ENCODE data around the gene PIGB.
A peak's percentile ranks its signal among the peaks of the same experiment; 100 is the strongest.
"Not testable (repeated sequence)": the region's sequence is repeated elsewhere in the genome, so short reads cannot be mapped to it uniquely, and the experiment has no call there.

PIGB gene

DNA sequence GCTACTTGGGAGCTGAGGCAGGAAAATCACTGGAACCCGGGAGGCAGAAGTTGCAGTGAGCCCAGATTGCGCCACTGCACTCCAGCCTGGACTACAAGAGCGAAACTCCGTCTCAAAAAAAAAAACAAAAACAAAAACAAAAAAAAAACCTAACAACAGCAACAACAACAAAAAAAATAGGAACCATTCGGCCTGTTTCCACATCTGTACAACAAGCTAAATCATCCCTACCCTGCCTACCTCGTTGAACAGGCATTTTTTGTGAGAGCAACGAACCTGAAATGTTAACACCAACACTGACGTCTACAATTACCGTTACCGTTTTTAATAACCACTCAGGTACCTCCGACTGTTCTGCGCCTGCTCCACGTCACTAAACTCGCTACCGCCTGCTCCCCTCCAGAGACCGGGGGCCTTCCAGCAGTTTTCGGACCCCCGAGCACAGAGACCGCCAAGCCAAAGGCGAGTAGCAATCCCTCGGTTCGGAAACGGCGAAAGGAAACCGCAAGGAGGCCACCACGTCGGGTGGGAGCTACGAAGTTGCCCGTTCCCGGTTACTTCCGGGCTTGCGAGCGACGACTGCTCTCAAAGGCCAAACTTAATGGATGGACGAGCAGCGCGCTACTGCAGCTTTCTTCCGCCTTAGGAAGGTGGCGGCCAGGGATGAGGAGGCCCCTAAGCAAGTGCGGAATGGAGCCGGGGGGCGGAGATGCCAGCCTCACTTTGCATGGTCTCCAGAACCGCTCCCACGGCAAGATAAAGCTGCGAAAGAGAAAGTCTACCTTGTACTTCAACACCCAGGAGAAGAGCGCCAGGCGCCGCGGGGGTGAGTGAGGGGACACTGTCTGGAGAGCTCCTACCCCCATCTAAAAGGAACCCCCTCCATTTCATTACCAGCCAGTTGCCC lies at the start of gene PIGB, which contains the start of gene PIGBOS1:
TSS of gene PIGB (plus strand) at position 635 of the 907 bp plus-strand sequence. CDS start at position 664, 29 bp downstream.
TSS of gene PIGBOS1 (minus strand) at position 536 of the 907 bp plus-strand sequence. CDS start 1,331 bp downstream, outside the sequence.
- H3K36me3 ChIP-seq (ENCODE audit: control insufficient read depth in 1 of 2, insufficient read depth in 2 of 2, low read length in 2 of 2) = no peaks in the 10 kb centered on the region
- H3K4me3 ChIP-seq (ENCODE audit: low read depth in 1 of 2, low read length in 2 of 2) = peak within 1 kb of the TSS; percentile 89 to 99
- H3K4me1 ChIP-seq (ENCODE audit: control insufficient read depth in 1 of 2, insufficient read depth in 2 of 2, low read length in 2 of 2) = peaks cover 0 to 20% of the 10 kb centered on the region in 2 donors
- H3K9me3 ChIP-seq (ENCODE audit: control insufficient read depth in 1 of 2, low read length in 2 of 2) = no peaks in the 10 kb centered on the region
- H3K27me3 ChIP-seq (ENCODE audit: low read depth, low read length) = no peaks in the 10 kb centered on the region
- peak within 1 kb of the TSS; percentile 98 for H3K27ac ChIP-seq (ENCODE audit: low read length)

GRCh38 chr15:55270291-55270690 lies 48.7 kb upstream of the PIGB start:
- Histone ChIP-seq H3K4me1 (ENCODE audit: control insufficient read depth in 1 of 2, insufficient read depth in 2 of 2, low read length in 2 of 2) (peaks cover 0 to 3% of the 10 kb centered on the region in 2 donors), H3K9me3 (ENCODE audit: control insufficient read depth in 1 of 2, low read length in 2 of 2) (no peaks in the 10 kb centered on the region), H3K36me3 (ENCODE audit: control insufficient read depth in 1 of 2, insufficient read depth in 2 of 2, low read length in 2 of 2) (no peaks in the 10 kb centered on the region), H3K4me3 (ENCODE audit: low read depth in 1 of 2, low read length in 2 of 2) (no peak overlapping the region), H3K27me3 (ENCODE audit: low read depth, low read length) (no peaks in the 10 kb centered on the region), H3K27ac (ENCODE audit: low read length) (no peak overlapping the region)

DNA sequence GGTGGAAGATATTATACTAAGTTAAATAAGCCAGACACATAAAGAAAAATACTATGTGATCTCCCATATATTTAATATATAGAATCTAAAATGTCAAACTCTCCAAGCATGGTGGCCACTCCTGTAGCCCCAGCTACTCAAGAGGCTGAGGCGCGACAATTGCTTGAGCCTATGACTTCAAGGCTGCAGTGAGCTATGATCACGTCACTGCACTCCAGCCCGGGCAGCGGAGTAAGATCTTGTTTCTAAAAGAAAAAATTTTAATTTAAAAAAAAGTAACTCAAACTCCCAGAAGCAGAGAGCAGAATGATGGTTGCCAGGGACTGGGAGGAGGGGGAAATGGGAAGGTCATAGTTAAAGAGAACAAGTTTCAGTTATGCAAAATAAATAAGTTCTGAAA lies 42.7 kb upstream of the PIGB start:
- no peak overlapping the region for H3K27ac ChIP-seq (ENCODE audit: low read length)
- no peak overlapping the region for H3K4me3 ChIP-seq (ENCODE audit: low read depth in 1 of 2, low read length in 2 of 2)
- H3K4me1 ChIP-seq (ENCODE audit: control insufficient read depth in 1 of 2, insufficient read depth in 2 of 2, low read length in 2 of 2) = peaks cover 0 to 7% of the 10 kb centered on the region in 2 donors
- H3K36me3 ChIP-seq (ENCODE audit: control insufficient read depth in 1 of 2, insufficient read depth in 2 of 2, low read length in 2 of 2) = no peaks in the 10 kb centered on the region
- no peaks in the 10 kb centered on the region for H3K27me3 ChIP-seq (ENCODE audit: low read depth, low read length)
- no peaks in the 10 kb centered on the region for H3K9me3 ChIP-seq (ENCODE audit: control insufficient read depth in 1 of 2, low read length in 2 of 2)

DNA sequence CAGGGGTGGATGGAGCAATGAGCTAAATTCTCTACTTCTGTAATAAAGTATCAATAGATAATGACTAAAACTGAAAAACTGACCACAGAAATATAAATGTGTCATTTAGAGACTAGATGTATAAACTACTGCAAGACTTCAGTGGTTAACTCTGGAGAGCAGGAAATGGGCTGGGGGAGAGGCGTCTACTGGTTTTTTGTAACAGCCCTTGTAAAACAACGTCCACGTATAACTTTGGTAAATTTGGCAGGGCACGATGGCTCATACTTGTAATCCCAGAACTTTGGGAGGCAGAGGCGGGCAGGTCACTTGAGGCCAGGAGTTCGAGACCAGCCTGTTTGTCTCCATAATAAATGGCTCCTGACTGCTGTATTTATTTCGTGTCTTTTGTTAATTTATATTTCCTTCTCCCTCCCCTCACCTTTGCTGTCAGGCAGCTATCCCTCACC lies 41.9 kb upstream of the PIGB start:
- Histone ChIP-seq H3K4me1 (ENCODE audit: control insufficient read depth in 1 of 2, insufficient read depth in 2 of 2, low read length in 2 of 2) (peaks cover 0 to 14% of the 10 kb centered on the region in 2 donors), H3K27me3 (ENCODE audit: low read depth, low read length) (no peaks in the 10 kb centered on the region), H3K4me3 (ENCODE audit: low read depth in 1 of 2, low read length in 2 of 2) (no peak overlapping the region), H3K27ac (ENCODE audit: low read length) (peak overlapping the region; percentile 13), H3K36me3 (ENCODE audit: control insufficient read depth in 1 of 2, insufficient read depth in 2 of 2, low read length in 2 of 2) (no peaks in the 10 kb centered on the region), H3K9me3 (ENCODE audit: control insufficient read depth in 1 of 2, low read length in 2 of 2) (no peaks in the 10 kb centered on the region)

DNA sequence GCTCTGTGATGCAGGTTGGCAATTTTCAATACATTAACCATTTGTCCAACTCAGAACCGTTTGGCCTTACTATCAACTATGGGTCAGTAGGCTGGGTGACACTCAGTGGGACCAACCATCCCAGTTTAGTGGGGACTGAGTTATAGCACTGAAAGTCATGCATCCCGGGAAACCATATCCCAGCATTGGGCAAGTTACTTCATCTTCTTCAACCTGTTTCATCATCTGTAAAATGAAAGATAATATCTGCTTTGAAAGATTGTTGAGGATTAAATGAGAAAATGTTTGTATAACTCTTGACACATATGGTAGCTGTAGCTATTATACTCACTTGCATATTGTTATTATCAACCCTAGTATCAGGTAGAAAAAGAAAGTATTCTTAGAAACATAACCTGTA lies 41.3 kb upstream of the PIGB start:
- H3K4me1 ChIP-seq (ENCODE audit: control insufficient read depth in 1 of 2, insufficient read depth in 2 of 2, low read length in 2 of 2) = peaks cover 0 to 14% of the 10 kb centered on the region in 2 donors
- no peaks in the 10 kb centered on the region for H3K36me3 ChIP-seq (ENCODE audit: control insufficient read depth in 1 of 2, insufficient read depth in 2 of 2, low read length in 2 of 2)
- no peaks in the 10 kb centered on the region for H3K27me3 ChIP-seq (ENCODE audit: low read depth, low read length)
- no peaks in the 10 kb centered on the region for H3K9me3 ChIP-seq (ENCODE audit: control insufficient read depth in 1 of 2, low read length in 2 of 2)
- H3K27ac ChIP-seq (ENCODE audit: low read length) = peak overlapping the region; percentile 13
- no peak overlapping the region for H3K4me3 ChIP-seq (ENCODE audit: low read depth in 1 of 2, low read length in 2 of 2)

- Histone ChIP-seq H3K4me3 (ENCODE audit: low read depth in 1 of 2, low read length in 2 of 2) (no peak overlapping the region), H3K27ac (ENCODE audit: low read length) (peak overlapping the region; percentile 5), H3K36me3 (ENCODE audit: control insufficient read depth in 1 of 2, insufficient read depth in 2 of 2, low read length in 2 of 2) (no peaks in the 10 kb centered on the region), H3K9me3 (ENCODE audit: control insufficient read depth in 1 of 2, low read length in 2 of 2) (no peaks in the 10 kb centered on the region), H3K4me1 (ENCODE audit: control insufficient read depth in 1 of 2, insufficient read depth in 2 of 2, low read length in 2 of 2) (peaks cover 0 to 14% of the 10 kb centered on the region in 2 donors), H3K27me3 (ENCODE audit: low read depth, low read length) (no peaks in the 10 kb centered on the region)
Observed at GRCh38 chr15:55279100-55279745, 39.8 kb upstream of the PIGB start.

GRCh38 chr15:55279746-55280351 lies 39.2 kb upstream of the PIGB start:
- H3K27ac ChIP-seq (ENCODE audit: low read length) = peak overlapping the region; percentile 5
- H3K4me3 ChIP-seq (ENCODE audit: low read depth in 1 of 2, low read length in 2 of 2) = no peak overlapping the region
- peaks cover 0 to 14% of the 10 kb centered on the region in 2 donors for H3K4me1 ChIP-seq (ENCODE audit: control insufficient read depth in 1 of 2, insufficient read depth in 2 of 2, low read length in 2 of 2)

DNA sequence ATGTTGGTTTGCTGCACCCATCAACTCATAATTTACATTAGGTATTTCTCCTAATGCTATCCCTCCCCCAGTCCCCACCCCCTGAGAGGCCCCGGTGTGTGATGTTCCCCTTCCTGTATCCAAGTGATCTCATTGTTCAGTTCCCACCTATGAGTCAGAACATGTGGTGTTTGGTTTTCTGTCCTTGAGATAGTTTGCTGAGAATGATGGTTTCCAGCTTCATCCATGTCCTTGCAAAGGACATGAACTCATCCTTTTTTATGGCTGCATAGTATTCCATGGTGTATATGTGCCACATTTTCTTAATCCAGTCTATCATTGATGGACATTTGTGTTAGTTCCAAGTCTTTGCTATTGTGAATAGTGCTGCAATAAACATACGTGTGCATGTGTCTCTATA lies 38.4 kb upstream of the PIGB start:
- H3K9me3 ChIP-seq (ENCODE audit: control insufficient read depth in 1 of 2, low read length in 2 of 2); H3K4me3 ChIP-seq (ENCODE audit: low read depth in 1 of 2, low read length in 2 of 2); H3K36me3 ChIP-seq (ENCODE audit: control insufficient read depth in 1 of 2, insufficient read depth in 2 of 2, low read length in 2 of 2); H3K27ac ChIP-seq (ENCODE audit: low read length); H3K27me3 ChIP-seq (ENCODE audit: low read depth, low read length): not testable (repeated sequence)
- H3K4me1 ChIP-seq (ENCODE audit: control insufficient read depth in 1 of 2, insufficient read depth in 2 of 2, low read length in 2 of 2) = peaks cover 0 to 14% of the 10 kb centered on the region in 2 donors

More at GRCh38 chr15:55279746-55280351, 39.2 kb upstream of the PIGB start:
- H3K9me3 ChIP-seq (ENCODE audit: control insufficient read depth in 1 of 2, low read length in 2 of 2) = no peaks in the 10 kb centered on the region
- H3K27me3 ChIP-seq (ENCODE audit: low read depth, low read length) = no peaks in the 10 kb centered on the region
- no peaks in the 10 kb centered on the region for H3K36me3 ChIP-seq (ENCODE audit: control insufficient read depth in 1 of 2, insufficient read depth in 2 of 2, low read length in 2 of 2)

DNA sequence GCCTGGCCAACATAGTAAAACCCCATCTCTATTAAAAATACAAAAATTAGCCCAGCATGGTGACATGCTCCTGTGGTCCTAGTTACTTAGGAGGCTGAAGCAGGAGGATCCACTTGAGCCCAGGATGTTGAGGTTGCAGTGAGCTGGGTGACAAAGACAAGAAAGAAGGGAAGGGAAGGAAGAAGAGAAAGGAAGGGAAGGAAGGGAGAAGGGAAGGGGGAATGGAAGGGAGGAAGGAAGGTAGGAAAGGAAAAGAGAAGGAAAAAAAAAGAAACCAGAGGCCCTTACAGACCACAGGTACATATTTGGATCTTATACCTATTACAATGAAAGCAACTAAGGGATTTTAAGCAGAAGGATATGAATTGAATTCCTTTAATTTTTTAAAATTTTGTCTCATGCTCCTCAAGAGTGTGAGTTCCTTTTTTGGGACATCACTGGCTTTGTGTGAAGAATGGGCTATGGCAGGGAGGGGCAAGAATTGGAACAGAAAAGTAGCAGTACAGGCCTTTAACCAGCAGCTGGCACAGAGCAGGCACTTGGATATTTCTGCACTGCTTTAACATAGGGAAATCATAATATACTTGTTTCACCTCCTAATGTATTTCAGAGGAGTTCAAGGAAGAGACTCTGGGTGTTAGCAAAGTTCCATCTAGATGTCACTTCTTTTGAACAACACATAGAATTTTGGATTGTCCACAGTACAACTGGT lies 37.3 kb upstream of the PIGB start:
- peaks cover 0 to 14% of the 10 kb centered on the region in 2 donors for H3K4me1 ChIP-seq (ENCODE audit: control insufficient read depth in 1 of 2, insufficient read depth in 2 of 2, low read length in 2 of 2)
- H3K4me3 ChIP-seq (ENCODE audit: low read depth in 1 of 2, low read length in 2 of 2) = no peak overlapping the region
- no peaks in the 10 kb centered on the region for H3K27me3 ChIP-seq (ENCODE audit: low read depth, low read length)
- no peaks in the 10 kb centered on the region for H3K9me3 ChIP-seq (ENCODE audit: control insufficient read depth in 1 of 2, low read length in 2 of 2)
- H3K27ac ChIP-seq (ENCODE audit: low read length) = no peak overlapping the region
- no peaks in the 10 kb centered on the region for H3K36me3 ChIP-seq (ENCODE audit: control insufficient read depth in 1 of 2, insufficient read depth in 2 of 2, low read length in 2 of 2)

- Histone ChIP-seq H3K27ac (ENCODE audit: low read length) (peak overlapping the region; percentile 6), H3K4me3 (ENCODE audit: low read depth in 1 of 2, low read length in 2 of 2) (no peak overlapping the region), H3K27me3 (ENCODE audit: low read depth, low read length) (no peaks in the 10 kb centered on the region), H3K36me3 (ENCODE audit: control insufficient read depth in 1 of 2, insufficient read depth in 2 of 2, low read length in 2 of 2) (no peaks in the 10 kb centered on the region), H3K9me3 (ENCODE audit: control insufficient read depth in 1 of 2, low read length in 2 of 2) (no peaks in the 10 kb centered on the region), H3K4me1 (ENCODE audit: control insufficient read depth in 1 of 2, insufficient read depth in 2 of 2, low read length in 2 of 2) (peaks cover 0 to 14% of the 10 kb centered on the region in 2 donors)
Observed at GRCh38 chr15:55282284-55282833, 36.7 kb upstream of the PIGB start.

Data from muscle layer of duodenum (tissue), 2 donors.